BE2C (cell line): ENCODE results near the gene CD200.

Experiments
- DNase-seq: peaks from one replicate; pipeline ENCODE4 v3.0.0-alpha.2; 2020
- H3K27me3 ChIP-seq: fragments of 250-450 bp; sonication (Bioruptor Pico); 2 replicates; pipeline ENCODE4 v1.5.1; 2020; ENCODE audit warnings: mild to moderate bottlenecking
- H3K36me3 ChIP-seq: fragments of 250-450 bp; sonication (Bioruptor Pico); 2 replicates; pipeline ENCODE4 v1.5.1; 2020; ENCODE audit warnings: mild to moderate bottlenecking
- H3K4me1 ChIP-seq: fragments of 250-450 bp; sonication (Bioruptor Pico); 2 replicates; pipeline ENCODE4 v1.5.1; 2020
- H3K4me3 ChIP-seq: 2 replicates; pipeline ENCODE4 v1.5.1; 2011; ENCODE audit warnings: low read depth, low read length
- H3K9me3 ChIP-seq: fragments of 250-450 bp; sonication (Bioruptor Pico); 2 replicates; pipeline ENCODE4 v1.5.1; 2020
- CTCF ChIP-seq: IDR thresholded peaks from 2 replicates; pipeline ENCODE4 v1.5.1; 2012; ENCODE audit warnings: mild to moderate bottlenecking, low read depth, low read length

The CD200 gene

GRCh38 chr3:112381673-112382542 is 49.0 kb downstream of the CD200 start:
- no peak for DNase-seq
- Histone ChIP-seq H3K27me3 (no peaks in the 10 kb centered on the region), H3K4me1 (no peaks in the 10 kb centered on the region), H3K9me3 (no peaks in the 10 kb centered on the region), H3K4me3 (no peak overlapping the region), H3K36me3 (no peaks in the 10 kb centered on the region)
- no peak for TF ChIP-seq CTCF

- no peaks in the 10 kb centered on the region for H3K36me3 ChIP-seq
- H3K4me3 ChIP-seq: no peak overlapping the region
- H3K9me3 ChIP-seq: no peaks in the 10 kb centered on the region
- H3K4me1 ChIP-seq: no peaks in the 10 kb centered on the region
- no peak for DNase-seq
- no peak for TF ChIP-seq CTCF
- H3K27me3 ChIP-seq: no peaks in the 10 kb centered on the region
Measured at GRCh38 chr3:112382543-112383160, 49.7 kb downstream of the CD200 start.

GRCh38 chr3:112384769-112385168 is 51.8 kb downstream of the CD200 start:
- no peaks in the 10 kb centered on the region for H3K36me3 ChIP-seq
- no peaks in the 10 kb centered on the region for H3K27me3 ChIP-seq
- H3K9me3 ChIP-seq: no peaks in the 10 kb centered on the region
- H3K4me3 ChIP-seq: no peak overlapping the region
- DNase-seq: no peak
- H3K4me1 ChIP-seq: no peaks in the 10 kb centered on the region
- no peak for TF ChIP-seq CTCF

- no peaks in the 10 kb centered on the region for H3K4me1 ChIP-seq
- H3K36me3 ChIP-seq: no peaks in the 10 kb centered on the region
- TF ChIP-seq CTCF: no peak
- DNase-seq: no peak
- no peak overlapping the region for H3K4me3 ChIP-seq
- peaks cover 4% of the 10 kb centered on the region; the same call in 1 of the 2 replicates for H3K9me3 ChIP-seq
- H3K27me3 ChIP-seq: no peaks in the 10 kb centered on the region
Measured at GRCh38 chr3:112388972-112389371, 56.0 kb downstream of the CD200 start.

- Histone ChIP-seq H3K36me3 (no peaks in the 10 kb centered on the region), H3K9me3 (peaks cover 4% of the 10 kb centered on the region; the same call in 1 of the 2 replicates), H3K4me1 (no peaks in the 10 kb centered on the region), H3K27me3 (no peaks in the 10 kb centered on the region), H3K4me3 (no peak overlapping the region)
- no peak for DNase-seq
- TF ChIP-seq CTCF: no peak
Measured at GRCh38 chr3:112389961-112390360, 57.0 kb downstream of the CD200 start.
